ENCODE measurements around the gene NUDCD2.
A peak's percentile ranks its signal among the peaks of the same experiment; 100 is the strongest.

NUDCD2 gene

GRCh38 chr5:163459819-163460561, at the start of gene NUDCD2:
Gene NUDCD2, minus strand, starts transcription at chr5:163460102. Its CDS starts 52 bp downstream, at chr5:163460050.
- peak within 1 kb of the TSS; percentile 91 for H3K4me3 ChIP-seq (ENCODE audit: low read depth, low read length)
- peak; percentile 25; the same call in 1 of the 2 replicates for TF ChIP-seq CTCF (IDR thresholded peaks at IDR 0.05; ENCODE audit: borderline replicate concordance, insufficient read depth, low read depth, low read length)

GRCh38 chr5:163509291-163509951, 49.5 kb upstream of the NUDCD2 start:
- TF ChIP-seq CTCF (IDR thresholded peaks at IDR 0.05; ENCODE audit: borderline replicate concordance, insufficient read depth, low read depth, low read length) = no peak
- no peak overlapping the region for H3K4me3 ChIP-seq (ENCODE audit: low read depth, low read length)

GRCh38 chr5:163508753-163509152, 48.9 kb upstream of the NUDCD2 start:
- no peak overlapping the region for H3K4me3 ChIP-seq (ENCODE audit: low read depth, low read length)
- TF ChIP-seq CTCF (IDR thresholded peaks at IDR 0.05; ENCODE audit: borderline replicate concordance, insufficient read depth, low read depth, low read length) = no peak

- no peak for TF ChIP-seq CTCF (IDR thresholded peaks at IDR 0.05; ENCODE audit: borderline replicate concordance, insufficient read depth, low read depth, low read length)
- peak overlapping the region; percentile 69 for H3K4me3 ChIP-seq (ENCODE audit: low read depth, low read length)
Observed at GRCh38 chr5:163506726-163507125, 46.8 kb upstream of the NUDCD2 start.

- no peak for TF ChIP-seq CTCF (IDR thresholded peaks at IDR 0.05; ENCODE audit: borderline replicate concordance, insufficient read depth, low read depth, low read length)
- H3K4me3 ChIP-seq (ENCODE audit: low read depth, low read length) = peak overlapping the region; percentile 69
Observed at GRCh38 chr5:163506095-163506457, 46.2 kb upstream of the NUDCD2 start.

GRCh38 chr5:163505368-163506094, 45.6 kb upstream of the NUDCD2 start, which contains the start of gene MAT2B:
Gene MAT2B, plus strand, starts transcription at chr5:163505619. Its CDS starts 68 bp downstream, at chr5:163505687.
- TF ChIP-seq CTCF (IDR thresholded peaks at IDR 0.05; ENCODE audit: borderline replicate concordance, insufficient read depth, low read depth, low read length) = peak; percentile 62
- peak within 1 kb of the TSS; percentile 69 for H3K4me3 ChIP-seq (ENCODE audit: low read depth, low read length)

Measured in GM12875 (cell line).